ENCODE measurements around the gene INPP1.

DNA sequence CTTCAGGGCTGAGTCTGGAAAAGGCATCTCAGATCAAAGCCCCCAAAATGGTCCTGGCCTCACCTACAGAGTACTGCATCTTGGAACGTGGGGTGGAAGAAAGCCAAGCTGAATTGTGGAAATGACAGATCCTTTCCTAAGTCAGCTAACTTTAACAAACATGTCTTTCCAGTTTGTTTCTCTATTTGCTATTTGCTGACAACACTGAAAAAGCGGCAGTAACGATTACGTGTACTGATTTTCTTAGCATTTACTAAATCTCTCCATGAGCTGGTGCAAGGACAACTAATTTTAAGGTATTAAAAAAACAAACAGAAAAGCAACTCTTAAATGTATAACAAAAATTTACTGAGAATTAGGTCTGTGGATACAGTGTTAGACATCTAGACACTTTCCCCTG is 24.9 kb upstream of the INPP1 start:
- TF ChIP-seq, protein P1, sequence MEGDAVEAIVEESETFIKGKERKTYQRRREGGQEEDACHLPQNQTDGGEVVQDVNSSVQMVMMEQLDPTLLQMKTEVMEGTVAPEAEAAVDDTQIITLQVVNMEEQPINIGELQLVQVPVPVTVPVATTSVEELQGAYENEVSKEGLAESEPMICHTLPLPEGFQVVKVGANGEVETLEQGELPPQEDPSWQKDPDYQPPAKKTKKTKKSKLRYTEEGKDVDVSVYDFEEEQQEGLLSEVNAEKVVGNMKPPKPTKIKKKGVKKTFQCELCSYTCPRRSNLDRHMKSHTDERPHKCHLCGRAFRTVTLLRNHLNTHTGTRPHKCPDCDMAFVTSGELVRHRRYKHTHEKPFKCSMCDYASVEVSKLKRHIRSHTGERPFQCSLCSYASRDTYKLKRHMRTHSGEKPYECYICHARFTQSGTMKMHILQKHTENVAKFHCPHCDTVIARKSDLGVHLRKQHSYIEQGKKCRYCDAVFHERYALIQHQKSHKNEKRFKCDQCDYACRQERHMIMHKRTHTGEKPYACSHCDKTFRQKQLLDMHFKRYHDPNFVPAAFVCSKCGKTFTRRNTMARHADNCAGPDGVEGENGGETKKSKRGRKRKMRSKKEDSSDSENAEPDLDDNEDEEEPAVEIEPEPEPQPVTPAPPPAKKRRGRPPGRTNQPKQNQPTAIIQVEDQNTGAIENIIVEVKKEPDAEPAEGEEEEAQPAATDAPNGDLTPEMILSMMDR (IDR thresholded peaks at IDR 0.05) = no peak
- TF ChIP-seq POLR2A (IDR thresholded peaks at IDR 0.05) = no peak
